Left cardiac atrium (tissue), 4 donors: Measurements from ENCODE around the gene CIB4. TPM values are rescaled to one million over a fixed set of nuclear protein-coding genes. Genes with fewer than 3 reads are reported as not detected.

Experiments used
- ATAC-seq, 2 donors: fragments of 200-7000 bp; cut with Tn5 transposase; one replicate each; pipeline ENCODE4 v1.9.1; 2020; ENCODE audit warnings: mild to moderate bottlenecking in 2 of 2, moderate library complexity in 2 of 2
- DNase-seq: peaks from one replicate; pipeline ENCODE4 v3.0.0-alpha.2; 2020
- intact Hi-C, 2 donors: fragments of 100-400 bp; cut with DNase I; formaldehyde crosslinking; loops; one replicate each; pipeline versions ENCODE4 v1.14.1 to v1.15.1; 2022 to 2023
- total RNA-seq, 2 donors: library from RNA; stranded (reverse); fragmentation: NEBNext Ultra II Directional; extraction: Animal tissue kit (Norgen Biotek cat#: 25700); gene quantifications; one replicate each; pipeline ENCODE4 v1.2.1, GENCODE V29; 2021
- donor health status: DM: no; HTN: yes; CAD: no.
- donor health status: DM: no; HTN: yes; CAD: no; lungs with severe emphysema.
- donor health status: DM: yes; HTN: yes; CAD: no.
- donor health status: Dilated cardiomyopathy.

CIB4 gene
- total RNA-seq, 2 donors from 2014 or later: 0.44 TPM; not detected in 1

- no peak for ATAC-seq
- intact Hi-C loops: no loop called here
- no peak for DNase-seq
These were observed 77.5 kb downstream of the CIB4 start for GRCh38 chr2:26563686-26564085.

DNA sequence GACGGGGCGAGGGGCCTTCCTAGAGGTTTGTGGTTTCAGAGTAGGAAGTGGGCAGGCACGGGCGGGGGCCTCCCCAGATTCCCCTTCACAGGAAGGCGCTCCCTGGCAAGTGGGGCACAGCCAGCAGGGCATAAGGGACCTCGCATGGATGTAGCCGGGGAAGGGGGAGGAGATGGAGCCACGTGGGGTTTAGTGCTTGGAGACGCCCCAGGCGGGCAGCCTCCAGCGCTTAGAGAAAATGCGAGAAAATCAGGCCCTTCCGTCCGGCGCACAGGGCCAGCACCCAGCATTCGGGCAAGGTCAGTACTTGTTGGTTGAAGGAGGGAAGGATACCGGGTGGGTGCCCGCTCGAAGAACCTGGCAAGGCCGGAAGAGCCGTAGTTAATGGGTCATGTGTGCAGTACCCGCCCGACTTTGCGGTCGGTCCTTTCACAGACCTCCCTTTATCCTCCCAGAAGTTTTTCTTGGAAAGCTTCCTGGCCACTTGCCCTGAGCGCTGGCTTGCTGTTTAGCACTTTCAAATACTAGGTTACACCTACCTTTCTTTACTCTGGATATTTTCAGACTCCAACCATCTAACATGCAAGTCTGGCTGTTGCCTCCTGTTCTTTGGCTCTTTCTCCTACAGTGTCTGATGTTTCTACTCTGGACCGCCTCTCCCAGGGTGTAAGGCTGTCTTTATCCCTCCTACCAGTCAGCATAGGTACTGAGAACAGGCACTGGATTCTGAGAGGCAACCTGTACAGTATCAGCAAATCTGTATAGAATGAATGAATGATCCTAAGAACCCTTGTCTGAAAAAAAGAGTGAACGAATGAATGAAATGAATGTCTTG, 78.1 kb downstream of the CIB4 start:
- ATAC-seq: peak; percentile 40 to 52
- peak; percentile 58 for DNase-seq

GRCh38 chr2:26561918-26562810, 79.0 kb downstream of the CIB4 start:
- intact Hi-C loops: no loop called here
- ATAC-seq (peak; percentile 76 to 80), DNase-seq (peak; percentile 60)

More for the DNA sequence above, 78.1 kb downstream of the CIB4 start:
- intact Hi-C loops: no loop called here

- DNase-seq (peak; percentile 2), ATAC-seq (no peak)
These were observed 79.8 kb downstream of the CIB4 start for GRCh38 chr2:26561376-26561775.

GRCh38 chr2:26560892-26561291, 80.3 kb downstream of the CIB4 start:
- DNase-seq (peak; percentile 1), ATAC-seq (no peak)
- intact Hi-C loops: no loop called here

More at GRCh38 chr2:26561376-26561775, 79.8 kb downstream of the CIB4 start:
- intact Hi-C loops: no loop called here

GRCh38 chr2:26559556-26559955, 81.6 kb downstream of the CIB4 start:
- ATAC-seq: no peak
- DNase-seq: peak; percentile 2
- intact Hi-C loops: no loop called here

- DNase-seq: peak; percentile 12
- no peak for ATAC-seq
- intact Hi-C loops: no loop called here
These were observed 82.1 kb downstream of the CIB4 start for GRCh38 chr2:26559044-26559405.

DNA sequence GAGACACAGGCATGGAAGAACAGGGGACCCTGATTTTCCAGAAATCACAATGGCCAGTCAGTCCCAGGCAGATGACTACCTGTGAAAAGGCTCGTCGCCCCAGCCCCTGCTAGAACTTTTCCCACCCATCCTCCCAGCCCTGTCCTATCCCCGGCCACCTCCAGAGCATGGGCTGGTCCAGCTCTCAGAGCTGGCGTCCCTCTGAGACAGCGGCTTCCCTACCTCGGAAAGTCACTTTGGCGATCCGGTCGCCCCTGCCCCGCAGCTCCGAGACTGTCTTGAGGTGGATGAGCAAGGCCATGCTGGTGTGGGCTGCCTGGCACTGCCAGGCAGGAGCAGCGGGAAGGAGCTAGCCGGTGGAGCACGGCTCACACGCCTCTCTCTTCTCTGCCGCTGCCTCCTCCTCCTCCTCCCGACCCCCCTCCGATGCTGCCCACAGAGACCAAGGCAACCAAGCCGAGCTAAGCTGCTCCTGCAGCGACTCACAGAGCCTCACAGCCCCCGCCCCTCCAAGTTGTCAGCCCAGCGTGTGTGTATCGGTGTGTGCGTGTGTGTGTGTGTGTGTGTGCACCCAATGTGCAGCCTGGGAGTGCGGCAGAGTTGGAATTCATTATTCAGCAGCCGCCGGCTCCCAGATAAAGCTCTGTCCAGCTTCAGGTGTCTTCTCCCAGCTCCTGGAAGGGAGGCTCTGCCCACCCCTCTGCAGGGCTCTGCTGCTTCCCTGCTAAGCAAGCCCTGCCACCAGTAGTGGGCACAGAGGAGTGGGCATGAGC, 82.7 kb downstream of the CIB4 start:
- ATAC-seq (no peak), DNase-seq (peak; percentile 18)
- intact Hi-C loops: no loop called here

- intact Hi-C loops: no loop called here
- no peak for DNase-seq
- no peak for ATAC-seq
These were observed 83.8 kb downstream of the CIB4 start for GRCh38 chr2:26557244-26557925.

- peak; percentile 7 for DNase-seq
These were observed 84.6 kb downstream of the CIB4 start for GRCh38 chr2:26556309-26557243.

DNA sequence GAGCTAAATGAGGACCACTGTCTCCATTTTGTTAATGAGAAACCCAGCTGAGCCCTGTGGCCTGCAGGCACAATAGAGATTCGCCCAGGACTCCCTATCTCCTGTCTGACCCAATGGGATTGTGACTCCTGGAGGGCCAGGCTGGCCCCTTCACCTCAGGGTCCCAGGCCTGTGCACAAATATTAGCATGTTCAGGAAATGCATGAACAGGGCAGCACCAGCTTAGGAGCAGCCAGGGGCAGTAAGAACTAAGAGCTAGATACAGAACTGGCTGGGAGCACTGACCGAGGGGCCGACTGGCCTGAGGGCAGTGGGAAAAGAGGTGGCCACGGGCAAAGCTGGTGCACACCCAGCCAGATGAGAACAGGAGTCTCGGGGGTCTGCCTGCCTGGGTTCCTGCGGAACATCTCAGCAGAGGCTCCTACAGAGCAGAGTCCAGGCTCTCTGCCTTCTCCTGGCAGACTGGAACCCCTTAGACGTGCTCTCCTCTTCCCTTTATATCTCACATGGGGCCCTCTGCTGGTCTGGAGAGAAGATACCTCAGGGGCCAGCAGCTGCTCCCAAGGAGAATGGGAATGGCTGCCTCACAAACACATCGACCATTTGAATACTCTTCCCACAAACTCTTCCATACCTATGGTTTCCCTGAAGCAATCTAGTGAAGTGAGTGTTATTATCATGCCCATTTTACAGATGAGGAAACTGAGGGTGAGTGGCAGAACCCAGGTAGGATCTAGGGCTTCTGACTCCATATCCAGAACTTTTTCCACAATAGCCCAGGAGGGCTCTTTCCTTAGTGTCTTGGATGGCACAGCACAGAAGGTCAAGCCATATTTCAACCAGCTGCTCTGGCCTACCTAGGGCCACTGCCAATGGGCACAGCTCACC, 85.7 kb downstream of the CIB4 start:
- intact Hi-C loops: no loop called here
- DNase-seq: peak; percentile 1
- ATAC-seq: no peak

More at GRCh38 chr2:26556309-26557243, 84.6 kb downstream of the CIB4 start:
- intact Hi-C loops: no loop called here
- ATAC-seq: no peak

DNA sequence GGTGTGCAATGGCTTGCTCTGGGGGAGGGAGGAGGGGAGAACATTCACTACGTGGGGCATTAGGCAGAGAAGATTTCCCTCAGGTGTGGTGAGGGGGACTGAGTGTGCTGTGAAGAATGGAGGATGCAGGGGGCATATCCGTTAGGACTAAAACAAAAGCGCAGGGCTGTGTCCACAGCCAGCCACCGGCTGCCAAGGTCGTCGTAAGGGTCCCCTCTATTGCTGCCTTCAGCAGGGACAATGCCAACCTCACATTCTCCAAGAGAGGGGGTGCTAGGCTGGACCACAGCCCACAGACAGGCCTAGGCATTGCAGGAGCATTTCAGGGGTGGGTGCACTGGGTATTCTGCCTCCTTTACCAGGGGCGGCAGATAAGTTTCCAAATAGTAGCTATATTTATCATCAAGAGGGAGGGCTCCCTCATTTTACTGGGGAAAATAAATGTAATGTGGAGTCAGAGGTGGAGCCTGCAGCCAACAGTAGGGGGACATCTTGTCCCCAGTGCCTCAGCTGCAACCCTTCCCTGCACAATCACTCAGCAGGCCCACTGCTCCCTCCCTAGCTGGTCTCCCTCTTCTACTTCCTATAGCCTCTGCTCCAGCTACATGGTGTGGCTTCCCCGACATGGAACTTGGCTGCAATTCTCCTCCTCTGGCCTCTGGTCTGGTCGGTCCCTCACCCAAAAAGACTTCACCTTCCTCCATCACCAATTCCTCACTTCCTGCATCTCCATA, 88.4 kb downstream of the CIB4 start:
- DNase-seq (peak; percentile 16), ATAC-seq (no peak)
- intact Hi-C loops: no loop called here

- ATAC-seq (no peak), DNase-seq (no peak)
- intact Hi-C loops: no loop called here
These were observed 90.7 kb downstream of the CIB4 start for GRCh38 chr2:26550276-26551015.

DNA sequence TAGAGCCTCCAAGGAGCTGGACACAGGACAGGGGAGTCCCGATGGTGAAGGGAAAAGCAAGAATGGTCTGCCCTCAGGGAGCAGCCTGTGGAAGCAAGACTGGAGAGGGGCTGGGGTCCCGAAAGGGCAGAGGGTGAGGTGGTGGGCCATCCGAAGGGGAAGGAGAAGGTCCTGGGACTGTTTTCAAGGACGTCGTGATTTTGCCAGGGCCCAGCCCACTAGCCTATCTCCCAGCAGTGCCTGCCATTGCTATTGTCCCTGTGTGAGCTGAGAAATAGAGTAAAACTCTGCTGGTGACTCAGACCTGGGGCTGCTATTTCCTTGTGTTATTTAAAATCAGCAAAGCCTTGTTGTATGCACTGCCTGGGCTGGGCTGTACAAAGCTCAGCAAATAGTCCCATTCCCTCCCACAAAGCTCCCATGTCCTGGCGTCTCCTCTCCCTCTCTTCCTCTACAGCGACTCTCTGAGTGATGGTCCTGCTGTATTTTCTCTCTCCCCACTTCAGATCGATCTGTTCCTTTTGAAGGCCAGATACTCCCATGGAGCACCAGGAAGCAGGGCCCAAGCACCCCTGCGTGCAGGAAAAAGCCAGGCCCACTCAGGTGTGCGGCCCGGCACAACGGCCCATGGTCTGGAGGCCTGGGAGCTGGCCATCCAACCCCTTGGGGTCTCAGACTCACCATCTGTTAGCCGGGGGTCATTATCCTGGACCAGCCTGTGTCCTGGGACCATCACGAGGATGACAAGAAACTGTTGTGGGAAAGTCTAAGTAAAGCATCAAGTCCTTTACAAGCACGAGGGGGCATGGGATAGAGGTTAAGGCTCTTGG, 98.3 kb downstream of the CIB4 start:
- intact Hi-C loops: no loop called here
- ATAC-seq: no peak
- DNase-seq: no peak

GRCh38 chr2:26542194-26542455, 99.0 kb downstream of the CIB4 start:
- intact Hi-C loops: no loop called here
- DNase-seq (no peak), ATAC-seq (no peak)
